ENCODE results near the gene CFAP99.

- TF ChIP-seq, protein P1, sequence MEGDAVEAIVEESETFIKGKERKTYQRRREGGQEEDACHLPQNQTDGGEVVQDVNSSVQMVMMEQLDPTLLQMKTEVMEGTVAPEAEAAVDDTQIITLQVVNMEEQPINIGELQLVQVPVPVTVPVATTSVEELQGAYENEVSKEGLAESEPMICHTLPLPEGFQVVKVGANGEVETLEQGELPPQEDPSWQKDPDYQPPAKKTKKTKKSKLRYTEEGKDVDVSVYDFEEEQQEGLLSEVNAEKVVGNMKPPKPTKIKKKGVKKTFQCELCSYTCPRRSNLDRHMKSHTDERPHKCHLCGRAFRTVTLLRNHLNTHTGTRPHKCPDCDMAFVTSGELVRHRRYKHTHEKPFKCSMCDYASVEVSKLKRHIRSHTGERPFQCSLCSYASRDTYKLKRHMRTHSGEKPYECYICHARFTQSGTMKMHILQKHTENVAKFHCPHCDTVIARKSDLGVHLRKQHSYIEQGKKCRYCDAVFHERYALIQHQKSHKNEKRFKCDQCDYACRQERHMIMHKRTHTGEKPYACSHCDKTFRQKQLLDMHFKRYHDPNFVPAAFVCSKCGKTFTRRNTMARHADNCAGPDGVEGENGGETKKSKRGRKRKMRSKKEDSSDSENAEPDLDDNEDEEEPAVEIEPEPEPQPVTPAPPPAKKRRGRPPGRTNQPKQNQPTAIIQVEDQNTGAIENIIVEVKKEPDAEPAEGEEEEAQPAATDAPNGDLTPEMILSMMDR (IDR thresholded peaks at IDR 0.05; ENCODE audit: low read depth, low read length, poor library complexity, severe bottlenecking) = no peak
- no peak for TF ChIP-seq EZH2phosphoT487 (IDR thresholded peaks at IDR 0.05; ENCODE audit: borderline replicate concordance, low read length)
These were observed 29.1 kb upstream of the CFAP99 start for GRCh38 chr4:2389691-2390090.
